OCI-LY7 (cell line): ENCODE measurements around the gene ADAT2.

Experiments used
- EZH2phosphoT487 ChIP-seq: fragments of 200-600 bp; sonication (generic); IDR thresholded peaks from 2 replicates; pipeline ENCODE4 v1.6.1; 2018; ENCODE audit warnings: low read depth, borderline replicate concordance, mild to moderate bottlenecking, mixed run types, antibody characterized with exemption, low read length, moderate library complexity, mixed read lengths
- TF ChIP-seq, protein P1 (sequence below): fragments of 200-600 bp; sonication (generic); conservative IDR thresholded peaks from 2 replicates; pipeline ENCODE4 v1.5.1; 2014; ENCODE audit warnings: mild to moderate bottlenecking, antibody characterized with exemption, low read length, moderate library complexity, mixed read lengths

DNA sequence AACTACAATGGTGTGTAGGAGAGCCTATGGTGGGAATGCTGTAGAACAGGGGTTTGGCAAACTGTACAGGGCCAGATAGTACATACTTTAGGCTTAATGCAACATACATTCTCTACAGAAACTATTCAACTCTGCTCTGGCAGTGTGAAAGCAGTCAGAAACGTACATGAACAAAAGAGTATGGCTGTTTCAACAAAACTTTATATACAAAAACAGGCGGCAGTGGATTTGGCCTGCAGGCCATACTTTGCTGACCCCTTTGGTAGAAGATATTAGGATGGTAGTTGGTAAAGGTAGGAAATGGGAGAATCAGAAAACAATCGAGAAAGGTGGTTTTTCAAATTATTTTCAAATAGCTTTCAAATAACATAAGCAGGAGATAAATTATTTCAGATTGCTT, 36.3 kb upstream of the ADAT2 start:
- TF ChIP-seq, protein P1, sequence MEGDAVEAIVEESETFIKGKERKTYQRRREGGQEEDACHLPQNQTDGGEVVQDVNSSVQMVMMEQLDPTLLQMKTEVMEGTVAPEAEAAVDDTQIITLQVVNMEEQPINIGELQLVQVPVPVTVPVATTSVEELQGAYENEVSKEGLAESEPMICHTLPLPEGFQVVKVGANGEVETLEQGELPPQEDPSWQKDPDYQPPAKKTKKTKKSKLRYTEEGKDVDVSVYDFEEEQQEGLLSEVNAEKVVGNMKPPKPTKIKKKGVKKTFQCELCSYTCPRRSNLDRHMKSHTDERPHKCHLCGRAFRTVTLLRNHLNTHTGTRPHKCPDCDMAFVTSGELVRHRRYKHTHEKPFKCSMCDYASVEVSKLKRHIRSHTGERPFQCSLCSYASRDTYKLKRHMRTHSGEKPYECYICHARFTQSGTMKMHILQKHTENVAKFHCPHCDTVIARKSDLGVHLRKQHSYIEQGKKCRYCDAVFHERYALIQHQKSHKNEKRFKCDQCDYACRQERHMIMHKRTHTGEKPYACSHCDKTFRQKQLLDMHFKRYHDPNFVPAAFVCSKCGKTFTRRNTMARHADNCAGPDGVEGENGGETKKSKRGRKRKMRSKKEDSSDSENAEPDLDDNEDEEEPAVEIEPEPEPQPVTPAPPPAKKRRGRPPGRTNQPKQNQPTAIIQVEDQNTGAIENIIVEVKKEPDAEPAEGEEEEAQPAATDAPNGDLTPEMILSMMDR = no peak
- no peak for TF ChIP-seq EZH2phosphoT487
